ENCODE measurements around the gene CT47A1.

GRCh38 chrX:121030083-121030482, 44.5 kb upstream of the CT47A1 start:
- TF ChIP-seq ARNTL (CRISPR knock-in tag; IDR thresholded peaks at IDR 0.05; ENCODE audit: borderline replicate concordance, low read depth) (no peak), ZC3H10 (CRISPR knock-in tag; IDR thresholded peaks at IDR 0.05) (no peak), CSDC2 (CRISPR knock-in tag; IDR thresholded peaks at IDR 0.05) (no peak), ZFP3 (CRISPR knock-in tag; IDR thresholded peaks at IDR 0.05) (no peak), PATZ1 (CRISPR knock-in tag; IDR thresholded peaks at IDR 0.05; ENCODE audit: borderline replicate concordance) (no peak), GLIS3 (CRISPR knock-in tag; IDR thresholded peaks at IDR 0.05) (no peak), CSRNP3 (CRISPR knock-in tag; IDR thresholded peaks at IDR 0.05) (no peak), ISL1 (CRISPR knock-in tag; IDR thresholded peaks at IDR 0.05) (no peak), TOX (CRISPR knock-in tag; IDR thresholded peaks at IDR 0.05; ENCODE audit: borderline replicate concordance) (no peak)

All from SK-N-SH treated with all-trans-retinoic acid at 6 μM for 48 hours (cell line).